SK-N-SH treated with all-trans-retinoic acid at 6 μM for 48 hours (cell line): Measurements from ENCODE around the gene OMP.

Experiments
- ATAC-seq: fragments of 200-7000 bp; cut with Tn5 transposase; 3 replicates; pipeline ENCODE4 v1.9.1; 2020; ENCODE audit warnings: mild to moderate bottlenecking, moderate library complexity
- ARNTL ChIP-seq: fragments of 450-650 bp; formaldehyde crosslinking; IDR thresholded peaks from 2 replicates; pipeline ENCODE4 v1.5.0; 2020; ENCODE audit warnings: low read depth, mild to moderate bottlenecking, moderate library complexity, borderline replicate concordance
- BACH2 ChIP-seq: fragments of 250-450 bp; sonication (Bioruptor Pico); IDR thresholded peaks from 2 replicates; pipeline ENCODE4 v1.9.0; 2021; ENCODE audit warnings: mild to moderate bottlenecking, borderline replicate concordance
- CREB5 ChIP-seq: fragments of 250-450 bp; sonication (Bioruptor Pico); IDR thresholded peaks from 2 replicates; pipeline ENCODE4 v1.5.1; 2020; ENCODE audit warnings: low read depth, mild to moderate bottlenecking, moderate library complexity
- CSDC2 ChIP-seq: fragments of 250-450 bp; sonication (Bioruptor Pico); IDR thresholded peaks from 2 replicates; pipeline ENCODE4 v1.5.0; 2020; ENCODE audit warnings: mild to moderate bottlenecking, moderate library complexity
- CSRNP3 ChIP-seq: fragments of 250-450 bp; sonication (Bioruptor Pico); IDR thresholded peaks from 2 replicates; pipeline ENCODE4 v1.5.1; 2021; ENCODE audit warnings: mild to moderate bottlenecking, moderate library complexity
- ISL1 ChIP-seq: fragments of 250-450 bp; sonication (Bioruptor Pico); IDR thresholded peaks from 2 replicates; pipeline ENCODE4 v2.1.2; 2022; ENCODE audit warnings: mild to moderate bottlenecking, moderate library complexity
- OSR1 ChIP-seq: fragments of 250-450 bp; sonication (Bioruptor Pico); IDR thresholded peaks from 2 replicates; pipeline ENCODE4 v1.8.0; 2022; ENCODE audit warnings: moderate library complexity, mild to moderate bottlenecking, inconsistent platforms
- PATZ1 ChIP-seq: fragments of 250-450 bp; sonication (Bioruptor Pico); IDR thresholded peaks from 2 replicates; pipeline ENCODE4 v1.8.0; 2020; ENCODE audit warnings: mild to moderate bottlenecking, moderate library complexity, borderline replicate concordance
- PPARA ChIP-seq: fragments of 250-450 bp; sonication (Bioruptor Pico); IDR thresholded peaks from 2 replicates; pipeline ENCODE4 v1.5.0; 2020; ENCODE audit warnings: mild to moderate bottlenecking, borderline replicate concordance
- SNAI2 ChIP-seq: fragments of 250-450 bp; sonication (Bioruptor Pico); IDR thresholded peaks from 2 replicates; pipeline ENCODE4 v1.5.0; 2020; ENCODE audit warnings: mild to moderate bottlenecking, moderate library complexity
- TOX ChIP-seq: fragments of 250-450 bp; sonication (Bioruptor Pico); IDR thresholded peaks from 2 replicates; pipeline ENCODE4 v1.8.0; 2021; ENCODE audit warnings: mild to moderate bottlenecking, moderate library complexity, borderline replicate concordance
- ZC3H10 ChIP-seq: fragments of 250-450 bp; sonication (Bioruptor Pico); IDR thresholded peaks from 2 replicates; pipeline ENCODE4 v1.5.1; 2021; ENCODE audit warnings: mild to moderate bottlenecking, moderate library complexity
- ZFP30 ChIP-seq: fragments of 450-650 bp; formaldehyde crosslinking; IDR thresholded peaks from 2 replicates; pipeline ENCODE4 v1.5.0; 2022; ENCODE audit warnings: mild to moderate bottlenecking, moderate library complexity
- ZNF565 ChIP-seq: fragments of 450-650 bp; formaldehyde crosslinking; conservative IDR thresholded peaks from 2 replicates; pipeline ENCODE4 v1.5.0; 2020; ENCODE audit warnings: low read depth, mild to moderate bottlenecking, moderate library complexity
- ZNF8 ChIP-seq: fragments of 450-650 bp; formaldehyde crosslinking; IDR thresholded peaks from 2 replicates; pipeline ENCODE4 v1.5.0; 2020; ENCODE audit warnings: mild to moderate bottlenecking, moderate library complexity
- TF ChIP-seq, protein P1 (sequence below): fragments of 250-450 bp; sonication (Bioruptor Pico); IDR thresholded peaks from 2 replicates; pipeline ENCODE4 v1.5.0; 2020; ENCODE audit warnings: mild to moderate bottlenecking, moderate library complexity
- TF ChIP-seq, protein P2 (sequence below): fragments of 250-450 bp; sonication (Bioruptor Pico); IDR thresholded peaks from 2 replicates; pipeline ENCODE4 v1.8.0; 2021; ENCODE audit warnings: low read depth, mild to moderate bottlenecking, moderate library complexity, borderline replicate concordance

The OMP gene

DNA sequence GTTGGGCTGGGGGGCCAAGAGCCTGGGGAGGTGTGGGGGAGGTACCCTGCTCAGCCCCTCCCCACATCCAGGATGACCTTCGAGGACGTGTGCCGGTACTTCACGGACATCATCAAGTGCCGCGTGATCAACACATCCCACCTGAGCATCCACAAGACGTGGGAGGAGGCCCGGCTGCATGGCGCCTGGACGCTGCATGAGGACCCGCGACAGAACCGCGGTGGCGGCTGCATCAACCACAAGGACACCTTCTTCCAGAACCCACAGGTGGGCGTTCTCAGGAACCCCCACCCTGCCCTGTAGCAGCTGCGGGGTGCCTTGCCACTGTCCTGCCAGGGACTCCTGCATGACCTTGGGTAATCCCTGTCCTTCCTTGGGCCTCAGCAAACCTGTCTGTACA, 15.4 kb downstream of the OMP start (continued):
- no peak for TF ChIP-seq PATZ1 (CRISPR knock-in tag)
- TF ChIP-seq OSR1 (CRISPR knock-in tag), result no peak
- no peak for TF ChIP-seq ISL1 (CRISPR knock-in tag)
- no peak for TF ChIP-seq PPARA (CRISPR knock-in tag)

DNA sequence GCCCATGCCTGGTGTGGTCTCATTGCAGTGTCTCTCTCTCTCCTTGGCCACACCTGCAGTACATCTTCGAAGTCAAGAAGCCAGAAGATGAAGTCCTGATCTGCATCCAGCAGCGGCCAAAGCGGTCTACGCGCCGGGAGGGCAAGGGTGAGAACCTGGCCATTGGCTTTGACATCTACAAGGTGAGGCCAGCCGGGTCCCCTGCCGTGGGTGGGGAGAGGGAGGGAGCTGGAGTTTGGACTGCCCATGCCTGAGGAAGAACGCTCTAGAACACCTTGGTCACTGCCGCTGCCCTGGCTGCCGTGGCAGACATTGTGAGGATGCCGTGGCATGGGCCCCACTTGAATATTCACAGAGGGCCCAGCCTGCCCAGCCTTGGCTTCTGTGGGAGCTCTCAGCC, 16.3 kb downstream of the OMP start:
- TF ChIP-seq ZFP30 (CRISPR knock-in tag) (no peak), PPARA (CRISPR knock-in tag) (no peak), CSDC2 (CRISPR knock-in tag) (no peak), BACH2 (CRISPR knock-in tag) (no peak), ARNTL (no peak), SNAI2 (CRISPR knock-in tag) (no peak), ZC3H10 (no peak), TOX (CRISPR knock-in tag) (no peak), CREB5 (CRISPR knock-in tag) (no peak), ZNF565 (CRISPR knock-in tag) (no peak), ISL1 (CRISPR knock-in tag) (no peak), OSR1 (CRISPR knock-in tag) (no peak), ZNF8 (CRISPR knock-in tag) (no peak), CSRNP3 (CRISPR knock-in tag) (no peak)
- TF ChIP-seq, protein P1, sequence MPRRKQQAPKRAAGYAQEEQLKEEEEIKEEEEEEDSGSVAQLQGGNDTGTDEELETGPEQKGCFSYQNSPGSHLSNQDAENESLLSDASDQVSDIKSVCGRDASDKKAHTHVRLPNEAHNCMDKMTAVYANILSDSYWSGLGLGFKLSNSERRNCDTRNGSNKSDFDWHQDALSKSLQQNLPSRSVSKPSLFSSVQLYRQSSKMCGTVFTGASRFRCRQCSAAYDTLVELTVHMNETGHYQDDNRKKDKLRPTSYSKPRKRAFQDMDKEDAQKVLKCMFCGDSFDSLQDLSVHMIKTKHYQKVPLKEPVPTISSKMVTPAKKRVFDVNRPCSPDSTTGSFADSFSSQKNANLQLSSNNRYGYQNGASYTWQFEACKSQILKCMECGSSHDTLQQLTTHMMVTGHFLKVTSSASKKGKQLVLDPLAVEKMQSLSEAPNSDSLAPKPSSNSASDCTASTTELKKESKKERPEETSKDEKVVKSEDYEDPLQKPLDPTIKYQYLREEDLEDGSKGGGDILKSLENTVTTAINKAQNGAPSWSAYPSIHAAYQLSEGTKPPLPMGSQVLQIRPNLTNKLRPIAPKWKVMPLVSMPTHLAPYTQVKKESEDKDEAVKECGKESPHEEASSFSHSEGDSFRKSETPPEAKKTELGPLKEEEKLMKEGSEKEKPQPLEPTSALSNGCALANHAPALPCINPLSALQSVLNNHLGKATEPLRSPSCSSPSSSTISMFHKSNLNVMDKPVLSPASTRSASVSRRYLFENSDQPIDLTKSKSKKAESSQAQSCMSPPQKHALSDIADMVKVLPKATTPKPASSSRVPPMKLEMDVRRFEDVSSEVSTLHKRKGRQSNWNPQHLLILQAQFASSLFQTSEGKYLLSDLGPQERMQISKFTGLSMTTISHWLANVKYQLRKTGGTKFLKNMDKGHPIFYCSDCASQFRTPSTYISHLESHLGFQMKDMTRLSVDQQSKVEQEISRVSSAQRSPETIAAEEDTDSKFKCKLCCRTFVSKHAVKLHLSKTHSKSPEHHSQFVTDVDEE (CRISPR knock-in tag), result no peak
- TF ChIP-seq, all 23 proteins: peak for 0
- no peak for ATAC-seq

GRCh38 chr11:77119531-77119936, 16.9 kb downstream of the OMP start:
- no peak for ATAC-seq
- TF ChIP-seq OSR1 (CRISPR knock-in tag) (no peak), CREB5 (CRISPR knock-in tag) (no peak), CSRNP3 (CRISPR knock-in tag) (no peak)
- TF ChIP-seq, protein P2, sequence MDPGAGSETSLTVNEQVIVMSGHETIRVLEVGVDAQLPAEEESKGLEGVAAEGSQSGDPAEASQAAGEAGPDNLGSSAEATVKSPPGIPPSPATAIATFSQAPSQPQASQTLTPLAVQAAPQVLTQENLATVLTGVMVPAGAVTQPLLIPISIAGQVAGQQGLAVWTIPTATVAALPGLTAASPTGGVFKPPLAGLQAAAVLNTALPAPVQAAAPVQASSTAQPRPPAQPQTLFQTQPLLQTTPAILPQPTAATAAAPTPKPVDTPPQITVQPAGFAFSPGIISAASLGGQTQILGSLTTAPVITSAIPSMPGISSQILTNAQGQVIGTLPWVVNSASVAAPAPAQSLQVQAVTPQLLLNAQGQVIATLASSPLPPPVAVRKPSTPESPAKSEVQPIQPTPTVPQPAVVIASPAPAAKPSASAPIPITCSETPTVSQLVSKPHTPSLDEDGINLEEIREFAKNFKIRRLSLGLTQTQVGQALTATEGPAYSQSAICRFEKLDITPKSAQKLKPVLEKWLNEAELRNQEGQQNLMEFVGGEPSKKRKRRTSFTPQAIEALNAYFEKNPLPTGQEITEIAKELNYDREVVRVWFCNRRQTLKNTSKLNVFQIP (CRISPR knock-in tag), result no peak
